ENCODE data around the gene TBC1D22A.
"Not testable (repeated sequence)": the region's sequence is repeated elsewhere in the genome, so short reads cannot be mapped to it uniquely, and the experiment has no call there.

Gene TBC1D22A

DNA sequence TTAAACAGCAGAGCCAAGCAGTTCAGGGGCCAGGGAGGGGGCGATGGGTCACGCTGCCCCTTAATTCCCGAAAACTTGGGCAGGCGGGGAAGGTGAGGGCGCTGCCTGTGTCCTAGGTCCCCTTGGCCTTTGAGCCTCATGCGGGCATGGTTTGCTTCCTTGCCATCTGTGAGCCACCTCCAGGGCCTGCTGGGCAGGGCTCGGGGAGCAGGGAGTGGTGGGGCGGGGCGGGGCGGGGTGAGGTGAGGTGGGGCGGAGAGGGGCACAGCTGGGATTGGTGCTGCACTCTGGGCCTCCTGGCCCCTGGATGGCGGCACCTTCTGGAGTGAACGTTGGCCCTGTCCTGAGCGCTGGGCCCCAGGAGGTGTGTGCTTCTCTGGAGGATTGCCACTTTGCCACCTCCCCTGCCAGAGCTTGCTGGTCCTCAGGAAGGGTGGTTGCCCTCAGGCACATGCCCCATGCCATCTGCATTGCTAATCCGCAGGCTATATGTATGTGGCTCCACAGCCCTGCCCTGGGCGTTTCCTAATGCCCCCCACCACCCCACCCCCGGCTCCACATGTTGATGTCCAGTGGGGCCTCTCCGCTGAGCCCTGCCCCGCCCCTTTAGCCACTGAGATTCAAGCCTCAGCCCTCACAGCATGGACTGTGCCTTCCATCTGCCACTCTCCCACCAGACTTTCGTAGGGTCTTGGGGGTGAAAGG, 352.5 kb downstream of the TBC1D22A start:
- no peak for DNase-seq

DNA sequence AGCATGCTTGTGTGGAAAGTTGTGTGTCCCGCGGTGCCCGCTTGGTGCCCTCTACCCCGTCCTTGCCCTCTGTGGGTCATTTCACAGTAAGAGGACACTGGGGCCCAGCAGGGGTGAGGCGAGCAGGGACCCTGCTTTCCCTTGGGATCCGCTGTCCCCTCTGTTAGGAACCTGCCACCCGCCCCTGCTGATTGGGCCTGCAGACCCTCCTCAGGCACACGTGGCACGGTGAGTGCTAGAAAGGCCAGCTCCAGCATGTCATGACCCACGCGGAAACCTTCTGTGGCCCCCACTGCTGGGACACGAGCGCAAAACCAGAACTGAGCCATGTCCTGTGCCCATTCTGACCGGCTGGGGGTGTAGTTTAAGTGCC, 353.1 kb downstream of the TBC1D22A start:
- no peak for DNase-seq

DNA sequence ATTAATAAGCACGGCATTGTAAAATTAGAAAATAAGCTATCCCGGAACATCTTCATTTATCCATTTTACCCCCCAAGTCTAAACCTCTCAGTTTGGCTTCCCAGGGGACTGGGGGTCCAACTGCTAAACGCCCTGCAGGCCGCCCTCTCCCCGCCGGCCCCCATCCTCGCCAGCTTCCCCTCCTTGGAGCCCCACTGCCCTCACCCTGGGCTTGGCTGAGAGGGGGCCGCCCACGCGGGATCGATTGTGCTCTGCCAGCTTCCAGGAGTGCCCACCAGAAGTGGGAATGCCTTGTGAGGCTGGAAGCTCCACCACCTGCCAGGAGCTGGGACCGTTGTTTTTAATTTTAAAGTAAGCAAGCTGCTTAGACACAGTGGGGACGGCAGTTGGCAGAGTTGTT, 353.5 kb downstream of the TBC1D22A start:
- DNase-seq = no peak

DNA sequence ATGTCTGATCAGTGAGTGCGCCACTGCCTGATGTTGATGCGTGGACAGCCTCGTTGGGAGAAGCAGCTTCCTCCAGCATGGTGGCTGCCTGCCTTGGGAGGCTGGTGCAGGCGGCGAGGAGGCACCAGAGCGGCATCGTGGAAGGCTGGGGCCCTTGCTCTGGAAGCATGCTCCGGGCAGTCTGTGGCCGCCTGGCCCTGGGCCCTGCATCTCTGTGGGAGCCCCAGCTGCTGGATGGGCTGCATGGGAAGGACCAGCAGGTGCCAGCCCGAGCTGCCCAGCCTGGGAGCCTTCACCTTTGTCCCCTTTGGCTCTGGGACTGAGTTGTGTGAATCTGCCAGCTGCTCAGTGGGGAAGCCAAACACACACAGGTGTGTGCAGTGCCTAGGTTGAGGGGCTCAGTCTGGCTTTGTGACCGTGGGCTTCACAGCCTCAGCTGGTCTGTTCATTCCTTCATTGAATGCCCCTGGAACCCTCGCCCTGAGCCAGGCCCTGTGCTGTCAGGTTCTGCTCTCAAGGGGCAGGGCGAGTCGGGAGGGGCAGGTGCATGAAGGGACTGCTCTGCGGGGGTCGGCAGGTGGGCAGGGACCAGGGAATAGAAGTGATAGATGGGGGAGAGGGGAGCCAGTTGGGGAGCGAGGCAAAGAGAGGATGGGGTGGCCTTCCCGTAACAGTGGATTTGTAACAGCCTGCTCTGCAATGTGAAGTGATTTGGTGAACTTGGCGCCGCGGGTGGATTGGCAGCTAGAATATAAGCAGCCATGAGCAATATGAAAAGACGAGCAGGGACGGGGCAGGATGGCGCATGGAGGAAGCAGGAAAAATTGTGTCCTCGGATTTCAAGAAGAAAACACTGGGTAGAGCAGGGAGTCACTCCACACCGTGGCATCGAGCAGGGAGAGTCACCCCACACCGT, 354.2 kb downstream of the TBC1D22A start:
- no peak for DNase-seq

DNA sequence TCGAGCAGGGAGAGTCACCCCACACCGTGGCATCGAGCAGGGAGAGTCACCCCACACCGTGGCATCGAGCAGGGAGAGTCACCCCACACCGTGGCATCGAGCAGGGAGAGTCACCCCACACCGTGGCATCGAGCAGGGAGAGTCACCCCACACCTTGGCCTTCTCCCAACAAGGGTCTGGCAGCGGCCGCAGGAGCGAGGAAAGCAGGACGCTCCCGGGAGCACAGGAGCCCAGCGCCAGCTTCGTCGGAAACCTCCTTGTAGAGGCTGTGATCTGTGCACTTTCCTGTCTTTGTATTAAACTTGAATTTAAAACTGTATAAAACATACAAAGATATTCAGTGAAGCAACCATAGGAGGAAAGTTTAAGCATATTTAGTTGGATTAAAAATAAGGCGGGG, 355.0 kb downstream of the TBC1D22A start:
- not testable (repeated sequence) for DNase-seq

DNA sequence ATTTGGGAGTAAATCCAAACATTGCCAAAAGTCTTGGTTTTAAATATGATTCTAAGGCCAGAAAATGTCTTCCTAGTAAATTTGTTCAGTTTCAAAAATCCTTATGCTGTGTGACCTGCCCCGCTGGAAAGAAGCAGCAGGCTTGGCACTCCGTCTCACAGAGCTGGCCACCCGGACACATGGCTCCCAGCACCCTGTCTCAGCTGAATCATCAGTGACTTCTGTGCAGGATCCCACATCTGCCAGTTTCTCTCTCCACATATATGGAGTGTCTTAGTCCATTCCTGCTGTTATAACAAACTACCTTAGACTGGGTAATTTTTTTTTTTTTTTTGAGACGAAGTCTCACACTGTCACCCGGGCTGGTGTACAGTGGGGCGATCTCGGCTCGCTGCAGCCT, 356.7 kb downstream of the TBC1D22A start:
- no peak for DNase-seq

DNA sequence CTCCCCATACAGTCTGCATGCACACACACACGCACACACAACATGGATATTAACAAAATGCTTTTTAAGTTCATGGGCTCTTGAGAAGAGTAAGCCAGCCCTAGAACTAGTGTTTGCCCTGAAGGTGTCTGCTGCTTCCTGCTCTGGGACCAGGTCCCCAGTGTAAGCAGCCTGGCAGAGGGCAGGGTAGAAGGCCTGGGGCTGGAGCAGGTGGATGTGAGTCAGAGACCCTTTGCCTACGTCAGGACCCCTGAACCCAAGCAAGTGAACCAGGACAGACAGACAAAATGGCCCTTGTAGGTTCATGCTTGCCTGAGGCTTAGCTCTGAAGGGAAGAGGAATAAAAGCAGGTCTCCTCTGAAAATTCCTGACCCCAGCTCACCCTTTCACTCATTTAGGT, 357.9 kb downstream of the TBC1D22A start:
- DNase-seq = no peak

DNA sequence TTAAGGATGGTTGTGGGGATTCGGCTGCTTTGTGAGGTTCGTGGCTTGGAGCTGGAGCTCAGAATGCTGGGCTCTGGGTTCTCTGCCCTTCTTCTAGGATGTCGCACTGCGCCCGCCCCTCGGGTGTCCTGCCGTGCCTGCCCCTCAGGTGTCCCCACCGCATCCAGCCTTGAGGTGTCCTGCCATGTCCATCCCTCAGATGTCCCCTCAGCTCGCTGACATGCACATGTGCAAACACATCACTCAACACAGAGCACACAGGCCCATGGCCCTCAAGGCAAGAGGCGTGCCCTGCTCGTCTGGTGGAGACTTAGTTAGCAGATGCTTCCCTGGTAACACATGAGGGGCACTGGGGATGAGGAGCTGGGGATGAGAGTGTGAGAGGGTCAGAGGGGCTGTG, 359.3 kb downstream of the TBC1D22A start:
- no peak for DNase-seq

DNA sequence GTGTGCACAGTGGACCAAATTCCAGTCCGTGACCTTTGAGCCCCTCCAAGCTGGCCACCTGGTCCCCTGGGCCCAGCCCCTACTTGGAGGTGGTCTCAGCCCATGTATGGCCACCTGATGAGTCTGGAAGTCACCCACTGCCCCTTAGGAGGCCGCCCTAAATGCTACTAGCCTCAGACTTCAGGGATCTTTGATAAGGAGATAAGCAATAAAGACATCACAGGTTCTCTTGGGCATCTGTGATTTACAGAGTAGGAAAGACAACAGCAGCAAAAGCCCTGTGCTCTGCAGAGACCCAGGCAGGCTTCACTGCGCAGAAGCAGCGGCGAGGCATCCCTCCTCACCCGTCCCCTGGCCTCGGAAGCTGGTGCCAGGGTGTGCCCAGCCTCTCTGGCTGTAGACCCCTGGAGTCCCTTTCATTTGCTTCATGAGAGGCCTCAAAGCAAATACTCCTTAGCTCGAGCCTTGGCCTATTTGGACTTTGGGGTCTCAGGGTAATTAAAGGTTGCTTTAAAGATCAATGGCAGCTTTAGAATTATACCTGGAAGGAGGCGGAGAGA, 360.1 kb downstream of the TBC1D22A start:
- no peak for DNase-seq

DNA sequence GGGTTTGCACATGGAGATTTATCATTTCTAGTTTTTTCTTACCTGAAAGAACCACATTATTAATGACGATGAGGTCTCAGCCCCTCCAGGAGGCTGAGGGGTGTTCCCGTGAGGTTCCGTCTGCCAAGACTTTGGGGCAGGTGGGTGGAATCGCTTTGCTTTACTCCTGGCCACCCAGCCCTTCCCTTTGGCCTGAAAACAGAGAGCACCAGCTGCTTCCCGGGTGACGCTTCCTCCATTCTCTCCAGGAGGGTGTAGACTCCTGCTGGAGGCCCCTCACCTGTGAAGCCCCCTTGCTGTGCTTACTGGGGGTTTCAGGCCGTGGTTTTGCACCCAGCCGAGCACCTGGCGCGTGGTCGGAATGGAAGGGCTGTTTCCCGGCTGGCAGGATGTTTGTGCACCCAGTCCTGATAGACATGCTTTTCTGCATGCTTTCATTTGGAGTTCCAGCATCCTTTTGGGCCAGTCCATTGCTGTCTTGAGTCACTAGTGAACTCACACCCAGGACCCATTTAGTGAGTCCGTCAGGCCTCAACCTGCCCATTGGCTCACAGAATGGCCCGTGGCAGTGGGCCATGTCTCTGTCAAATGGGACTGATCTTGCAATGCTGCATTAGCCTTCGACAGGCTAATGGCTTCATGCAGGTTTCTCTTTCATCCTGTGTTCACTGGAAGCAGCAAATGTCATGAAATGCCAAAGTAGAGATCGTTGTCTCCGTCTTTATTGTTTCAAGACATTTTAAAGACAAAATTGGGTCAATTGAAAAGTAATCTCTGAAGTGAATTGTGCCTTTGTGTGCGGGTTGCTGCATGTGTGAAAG, 360.8 kb downstream of the TBC1D22A start:
- no peak for DNase-seq

DNA sequence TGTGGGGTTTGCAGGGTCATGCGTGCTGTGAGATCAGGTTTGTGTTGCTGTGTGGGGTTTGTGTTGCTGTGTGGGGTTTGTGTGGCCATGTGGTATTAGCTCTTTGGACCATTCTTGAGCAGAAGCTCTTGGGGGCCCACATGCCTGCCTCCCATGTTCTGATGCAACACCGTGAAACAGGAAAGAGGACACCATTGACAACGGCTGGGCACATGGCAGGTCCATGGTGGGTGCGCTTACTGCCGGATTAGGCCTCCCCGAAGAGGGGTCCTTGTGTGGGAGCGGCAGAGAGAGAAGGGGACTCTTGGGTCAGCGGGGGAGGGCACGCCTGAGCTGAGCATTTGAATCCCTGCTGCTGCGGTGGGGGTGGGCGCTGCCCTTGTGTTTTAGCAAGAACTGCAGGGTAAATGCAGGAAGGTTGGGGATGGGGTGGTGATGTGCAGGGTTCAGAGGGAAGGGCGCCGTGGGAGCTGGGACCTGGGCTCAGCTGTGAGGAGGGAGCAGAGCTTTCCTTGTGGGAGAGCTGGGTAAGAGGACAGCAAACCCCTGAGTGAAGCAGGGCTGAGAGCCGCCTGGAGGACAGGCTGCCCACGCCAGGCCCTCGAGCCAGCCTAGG, 361.5 kb downstream of the TBC1D22A start:
- DNase-seq = no peak

DNA sequence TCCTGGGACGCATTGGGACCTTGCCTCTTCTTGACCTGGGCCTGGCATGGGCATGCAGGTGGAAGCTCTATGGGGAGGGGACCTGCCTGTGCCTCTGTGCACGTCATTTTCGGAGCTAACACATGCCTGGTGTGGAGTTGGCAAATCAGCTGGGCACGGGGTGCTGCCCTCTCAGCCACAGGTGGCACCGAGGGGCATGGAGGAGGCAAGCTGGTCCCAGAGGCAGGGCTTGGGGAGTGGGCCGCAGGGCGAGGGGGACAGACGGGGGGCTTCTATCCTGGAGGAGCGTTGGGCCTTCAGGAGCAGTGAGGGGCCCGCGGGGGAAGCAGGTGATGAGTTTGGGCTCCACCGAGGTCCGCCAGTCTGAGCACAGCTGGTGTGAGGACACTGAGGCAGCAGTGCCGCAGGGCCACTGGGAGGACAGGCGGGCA, 362.0 kb downstream of the TBC1D22A start:
- no peak for DNase-seq

DNA sequence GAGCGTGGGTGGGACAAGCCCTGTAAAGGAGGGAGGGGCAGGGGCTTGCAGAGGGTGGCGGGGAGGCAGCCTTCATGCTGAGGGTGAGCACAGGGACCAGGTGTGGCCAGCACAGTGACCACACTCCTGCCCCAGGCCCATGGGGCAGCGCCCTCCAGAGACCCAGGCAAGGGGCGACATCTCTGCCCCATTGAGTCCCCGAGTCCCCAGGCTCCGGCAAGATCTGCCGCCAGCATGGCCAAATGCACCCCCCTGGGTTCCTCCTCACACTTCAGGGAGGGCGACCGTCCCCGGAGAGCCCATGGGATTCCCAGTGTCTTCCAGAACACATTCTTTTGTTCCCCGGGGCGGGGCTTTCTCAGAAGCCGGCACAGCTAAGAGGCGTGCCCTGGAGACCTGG, 362.5 kb downstream of the TBC1D22A start:
- DNase-seq = no peak

DNA sequence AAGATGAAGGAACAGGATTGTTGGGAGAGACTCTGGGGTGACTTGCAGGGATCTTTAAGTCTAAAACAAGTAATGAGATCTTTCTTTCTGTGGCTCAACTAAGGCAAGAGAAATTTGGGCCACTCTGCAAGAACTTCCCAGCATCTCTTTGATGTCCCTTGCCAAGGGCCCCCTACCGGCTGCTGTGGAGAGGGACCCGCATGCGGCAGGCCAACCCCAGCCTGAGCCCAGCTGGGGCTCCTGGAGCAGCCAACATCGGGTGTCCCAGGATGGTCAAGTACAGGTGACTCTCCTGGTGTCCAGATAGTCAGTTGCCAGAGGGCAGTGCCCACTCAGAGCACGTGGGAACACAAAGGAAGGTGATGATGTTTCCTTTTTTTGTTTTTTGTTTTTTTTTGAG, 363.2 kb downstream of the TBC1D22A start:
- DNase-seq = no peak

DNA sequence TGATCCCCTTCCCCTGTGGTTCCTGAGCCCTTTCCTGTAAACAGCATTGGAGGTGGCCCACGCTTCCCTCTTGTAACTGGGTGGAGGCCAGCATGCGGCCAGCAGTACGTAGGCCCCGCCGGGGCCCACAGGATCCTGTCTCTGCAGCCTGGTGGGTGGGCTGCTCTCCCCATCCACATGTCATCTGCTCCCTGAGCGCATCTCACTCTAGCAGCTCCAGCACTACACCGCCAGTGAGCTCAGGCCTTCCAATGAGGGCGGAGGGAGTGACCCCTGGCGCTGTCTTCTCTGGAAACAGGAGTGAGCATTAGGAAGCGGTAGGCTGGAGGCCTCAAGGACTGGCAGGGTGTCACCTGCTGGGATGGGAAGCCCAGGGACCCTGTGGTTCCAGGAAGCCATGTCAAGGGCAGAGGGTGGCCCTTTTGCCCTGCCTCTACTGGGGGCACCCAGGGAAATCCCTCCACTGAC, 363.9 kb downstream of the TBC1D22A start:
- DNase-seq = no peak

DNA sequence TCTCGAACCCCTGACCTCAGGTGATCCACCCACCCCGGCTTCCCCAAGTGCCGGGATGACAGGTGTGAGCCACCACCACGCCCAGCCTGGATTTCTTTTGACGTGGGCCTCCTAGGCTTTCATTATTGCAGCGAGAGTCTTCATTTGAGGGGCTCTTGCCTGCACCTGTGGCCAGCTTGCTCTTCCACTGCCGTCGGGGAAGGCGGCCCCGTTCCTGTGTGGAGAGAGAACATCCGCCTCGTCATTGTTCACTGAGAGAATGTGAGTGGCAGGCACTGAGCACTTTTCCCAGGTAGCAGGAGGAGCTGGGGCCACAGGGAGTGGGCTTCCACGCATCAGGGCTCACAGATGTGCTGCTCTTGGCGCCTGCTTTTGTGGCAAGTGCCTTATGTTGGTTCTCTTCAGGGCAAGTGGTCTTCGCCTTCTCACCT, 365.0 kb downstream of the TBC1D22A start:
- DNase-seq = peak; percentile 10

DNA sequence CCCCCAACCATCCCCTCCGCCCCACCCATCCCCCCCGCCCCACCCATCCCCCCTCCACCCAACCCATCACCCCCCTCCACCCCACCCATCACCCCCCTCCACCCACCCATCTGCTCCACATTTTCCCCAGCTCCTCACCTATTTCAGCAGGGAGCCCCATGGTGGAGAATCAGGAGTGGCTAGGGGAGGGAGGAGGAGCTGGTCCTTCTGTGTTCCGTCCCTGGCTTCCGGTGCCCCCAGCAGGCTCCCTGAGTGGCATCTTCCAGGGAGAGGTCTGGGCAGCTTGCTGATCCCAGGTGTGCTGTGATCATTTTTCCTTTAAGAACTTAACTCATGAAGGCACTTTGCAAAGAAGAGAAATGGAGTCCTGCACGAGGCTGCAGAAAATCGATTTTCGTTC, 365.8 kb downstream of the TBC1D22A start:
- DNase-seq = peak; percentile 58

DNA sequence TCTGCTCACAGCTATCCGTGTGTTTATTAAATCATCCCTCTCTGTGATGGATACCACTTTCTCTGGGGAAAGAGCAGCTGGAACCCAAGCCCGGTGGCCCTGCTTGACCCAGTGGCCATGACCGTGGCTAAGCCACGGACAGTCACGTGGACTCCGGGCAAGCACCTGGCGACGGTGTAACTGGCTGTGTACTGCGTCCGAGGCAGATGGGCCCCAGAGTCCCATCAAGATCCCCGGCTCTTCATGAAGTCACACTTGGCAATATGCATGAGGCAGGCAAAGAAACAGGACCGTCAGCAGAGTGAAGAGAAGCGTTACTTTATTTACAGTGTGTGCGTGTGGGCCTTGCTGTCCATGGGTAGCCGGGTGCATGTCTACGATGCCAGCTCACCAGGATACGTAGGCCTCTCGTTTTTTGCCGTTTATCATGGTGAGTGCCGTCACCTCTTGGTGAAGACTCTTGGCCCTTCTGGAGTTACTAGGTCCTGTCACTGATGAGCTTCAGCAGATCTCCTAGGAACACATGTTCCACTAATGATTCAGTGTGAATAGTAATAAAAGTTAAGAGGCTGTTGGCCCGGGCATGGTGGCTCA, 366.3 kb downstream of the TBC1D22A start:
- no peak for DNase-seq

DNA sequence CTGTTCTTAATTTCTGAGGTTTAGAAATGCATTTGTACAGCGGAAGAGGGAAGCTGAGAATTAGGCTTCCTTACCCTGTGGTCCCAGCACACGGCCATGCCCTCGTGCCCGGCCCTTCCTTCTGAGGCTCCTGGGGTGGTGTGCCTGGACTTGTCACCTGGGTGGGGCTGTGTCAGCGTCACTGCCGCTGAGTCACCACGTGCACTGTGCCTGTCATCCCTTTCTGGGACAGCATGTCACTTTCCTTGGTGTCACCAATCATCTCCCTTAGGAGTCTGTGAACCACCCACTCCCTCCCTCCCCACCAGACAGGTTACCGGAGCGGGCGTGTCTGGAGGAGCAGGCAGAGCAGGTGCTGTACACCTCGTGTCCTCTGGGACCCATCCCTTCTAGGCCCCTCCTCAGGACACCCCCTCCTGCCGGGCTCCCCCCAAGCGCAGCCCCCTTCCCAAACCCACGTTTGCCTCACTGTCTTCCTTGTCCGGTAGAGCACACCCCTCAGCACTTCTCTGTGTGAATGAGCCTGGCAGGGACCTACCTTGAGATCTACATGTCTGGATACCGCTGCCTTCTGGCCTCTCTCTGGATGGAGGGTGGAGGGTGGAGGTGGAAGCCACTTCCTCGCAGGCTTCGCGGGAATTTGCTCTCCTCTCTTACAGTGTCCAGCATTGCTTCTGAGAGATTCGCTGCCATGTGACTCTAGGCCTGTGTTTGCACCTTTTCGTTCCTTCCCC, 367.6 kb downstream of the TBC1D22A start:
- peak; percentile 79 for DNase-seq

DNA sequence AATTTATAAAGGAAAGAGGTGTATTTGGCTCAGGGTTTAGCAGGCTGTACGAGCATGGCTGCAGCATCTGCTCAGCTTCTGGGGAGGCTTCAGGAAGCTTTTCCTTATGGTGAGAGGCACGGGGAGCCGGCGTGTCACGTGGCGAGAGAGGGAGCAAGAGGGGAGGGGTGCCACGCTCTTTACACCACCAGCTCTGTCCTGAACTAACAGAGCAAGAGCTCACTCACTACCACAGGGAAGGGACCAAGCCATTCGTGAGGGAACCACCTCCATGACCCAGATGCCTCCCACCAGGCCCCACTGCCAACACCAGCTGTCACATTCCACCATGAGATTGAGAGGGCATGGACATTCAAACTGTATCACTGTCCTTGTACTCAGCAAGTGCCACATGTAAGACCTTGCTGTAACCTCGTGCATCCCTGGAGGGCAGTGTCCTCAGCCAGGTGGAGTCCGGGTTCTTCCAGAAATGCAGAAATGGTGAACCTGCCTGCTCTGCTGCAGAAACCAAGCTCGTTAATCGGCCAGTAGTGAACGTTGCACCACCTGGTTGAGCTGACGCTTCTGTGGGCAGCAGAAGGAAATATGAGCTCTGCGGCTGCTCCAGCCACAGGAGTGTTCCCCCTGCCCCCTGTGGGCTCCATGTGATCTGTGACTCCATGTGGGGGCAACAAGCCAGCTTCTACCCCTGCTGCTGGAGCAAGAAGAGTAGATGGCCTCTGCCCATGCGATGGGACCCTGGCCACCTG, 368.6 kb downstream of the TBC1D22A start:
- peak; percentile 15 for DNase-seq
